GM12864 (cell line): ENCODE data around the gene FAM13A.

ENCODE experiments used
- DNase-seq: peaks from one replicate; pipeline ENCODE4 v3.0.0-alpha.2; 2011; ENCODE audit warnings: low read depth
- H3K4me3 ChIP-seq: 2 replicates; pipeline ENCODE4 v1.5.1; 2011; ENCODE audit warnings: mild to moderate bottlenecking, low read depth, low read length, control low read depth
- TF ChIP-seq, protein P1 (sequence below): IDR thresholded peaks from 2 replicates; pipeline ENCODE4 v1.5.1; 2011; ENCODE audit warnings: low read depth, mild to moderate bottlenecking, moderate library complexity, low read length, control low read depth, inconsistent platforms; ENCODE audit errors: missing control alignments

The FAM13A gene

DNA sequence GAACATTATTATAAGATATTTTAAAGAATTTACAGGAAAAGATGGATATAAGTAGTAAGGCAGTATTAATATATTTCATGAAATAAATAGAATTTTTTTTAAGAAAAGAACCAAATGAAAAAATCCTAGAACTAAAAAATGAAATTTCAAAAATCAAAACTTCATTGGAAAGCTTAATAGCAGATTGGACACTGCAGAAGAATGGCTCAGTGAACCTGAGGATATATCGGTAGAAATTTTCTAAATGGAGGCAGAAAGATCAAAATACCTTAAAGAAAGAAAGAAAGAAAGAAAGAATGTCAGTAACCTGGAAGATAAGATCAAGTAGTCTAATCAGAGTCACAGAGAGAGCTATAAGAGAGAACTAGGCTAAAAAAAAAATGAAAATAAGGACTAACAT, 21.3 kb upstream of the FAM13A start:
- DNase-seq, result no peak
- H3K4me3 ChIP-seq, result no peak overlapping the region
- TF ChIP-seq, protein P1, sequence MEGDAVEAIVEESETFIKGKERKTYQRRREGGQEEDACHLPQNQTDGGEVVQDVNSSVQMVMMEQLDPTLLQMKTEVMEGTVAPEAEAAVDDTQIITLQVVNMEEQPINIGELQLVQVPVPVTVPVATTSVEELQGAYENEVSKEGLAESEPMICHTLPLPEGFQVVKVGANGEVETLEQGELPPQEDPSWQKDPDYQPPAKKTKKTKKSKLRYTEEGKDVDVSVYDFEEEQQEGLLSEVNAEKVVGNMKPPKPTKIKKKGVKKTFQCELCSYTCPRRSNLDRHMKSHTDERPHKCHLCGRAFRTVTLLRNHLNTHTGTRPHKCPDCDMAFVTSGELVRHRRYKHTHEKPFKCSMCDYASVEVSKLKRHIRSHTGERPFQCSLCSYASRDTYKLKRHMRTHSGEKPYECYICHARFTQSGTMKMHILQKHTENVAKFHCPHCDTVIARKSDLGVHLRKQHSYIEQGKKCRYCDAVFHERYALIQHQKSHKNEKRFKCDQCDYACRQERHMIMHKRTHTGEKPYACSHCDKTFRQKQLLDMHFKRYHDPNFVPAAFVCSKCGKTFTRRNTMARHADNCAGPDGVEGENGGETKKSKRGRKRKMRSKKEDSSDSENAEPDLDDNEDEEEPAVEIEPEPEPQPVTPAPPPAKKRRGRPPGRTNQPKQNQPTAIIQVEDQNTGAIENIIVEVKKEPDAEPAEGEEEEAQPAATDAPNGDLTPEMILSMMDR, result no peak

- TF ChIP-seq, protein P1, result no peak
- DNase-seq, result no peak
These were observed 20.8 kb upstream of the FAM13A start for GRCh38 chr4:89077761-89078160.

DNA sequence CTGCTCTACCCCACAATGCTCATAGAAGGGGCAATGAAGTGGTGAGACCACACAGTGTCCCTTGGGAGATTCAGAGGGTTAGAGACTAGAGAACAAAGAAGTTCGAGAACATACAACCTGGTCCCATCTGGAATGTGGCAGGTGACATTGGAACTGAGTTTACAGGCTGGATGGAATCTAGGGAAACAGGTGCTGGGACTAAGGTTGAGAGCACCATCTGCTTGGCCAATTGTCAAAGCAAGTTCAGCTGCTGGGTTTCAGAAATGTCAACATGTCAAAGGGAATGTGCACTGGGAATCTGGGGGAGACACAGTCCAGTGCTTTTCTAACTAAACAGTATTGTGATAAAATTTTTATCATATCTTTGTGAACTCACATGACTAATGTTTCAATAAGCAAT, 15.9 kb upstream of the FAM13A start:
- TF ChIP-seq, protein P1, result no peak
- H3K4me3 ChIP-seq, result no peak overlapping the region
- DNase-seq, result no peak

More at GRCh38 chr4:89077761-89078160, 20.8 kb upstream of the FAM13A start:
- no peak overlapping the region for H3K4me3 ChIP-seq

GRCh38 chr4:89071311-89071710, 14.3 kb upstream of the FAM13A start:
- DNase-seq, result no peak
- H3K4me3 ChIP-seq, result no peak overlapping the region
- TF ChIP-seq, protein P1, result no peak

- TF ChIP-seq, protein P1, result no peak
- H3K4me3 ChIP-seq, result no peak overlapping the region
- DNase-seq, result no peak
These were observed 13.1 kb upstream of the FAM13A start for GRCh38 chr4:89070041-89070440.

DNA sequence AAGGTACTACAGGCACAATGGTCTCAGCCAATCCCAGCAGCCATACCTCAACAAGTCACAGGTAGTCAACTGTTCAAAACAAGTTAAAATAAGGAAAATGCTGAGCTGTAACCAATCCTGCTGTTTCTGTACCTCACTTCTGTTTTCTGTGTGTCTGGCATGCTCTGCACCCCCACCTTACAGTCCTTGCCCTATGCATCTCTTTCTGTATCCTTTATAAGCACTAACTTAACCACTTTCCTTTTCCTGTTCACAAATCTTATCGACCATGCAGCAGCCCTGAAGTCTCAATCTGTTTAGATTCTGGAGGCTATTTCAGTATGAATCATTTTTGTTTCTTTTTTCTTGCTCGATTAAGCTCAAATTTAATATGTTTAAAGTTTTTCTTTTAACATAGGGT, 12.5 kb upstream of the FAM13A start:
- DNase-seq, result no peak
- H3K4me3 ChIP-seq, result no peak overlapping the region
- TF ChIP-seq, protein P1, result no peak

DNA sequence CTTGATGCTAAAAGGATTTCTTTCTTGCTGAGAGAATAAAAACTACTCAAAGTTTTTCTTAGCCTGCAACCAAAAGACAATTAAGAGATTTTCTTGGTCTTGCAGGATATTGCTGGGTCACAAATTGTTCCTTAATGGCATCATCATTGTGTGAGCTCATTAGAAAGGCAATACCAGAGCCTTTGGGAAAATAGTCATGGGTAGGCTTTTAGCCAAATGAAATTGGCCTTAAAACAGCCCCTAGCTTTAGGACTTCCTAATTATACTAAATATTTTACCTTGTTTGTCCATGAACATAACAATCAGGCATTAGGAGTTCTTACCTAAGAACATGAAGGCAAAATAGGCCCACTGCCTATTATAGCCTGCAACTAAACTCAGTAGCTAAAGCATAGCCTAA, 10.4 kb upstream of the FAM13A start:
- TF ChIP-seq, protein P1, result no peak
- H3K4me3 ChIP-seq, result no peak overlapping the region
- DNase-seq, result no peak
